22Rv1 (cell line): ENCODE measurements around the gene MYO1C.

Experiments used
- CTCF ChIP-seq: fragments of 450-650 bp; IDR thresholded peaks from 2 replicates; pipeline ENCODE4 v1.5.1; 2017; ENCODE audit warnings: mild to moderate bottlenecking
- ZFX ChIP-seq: fragments of 450-650 bp; IDR thresholded peaks from 2 replicates; pipeline ENCODE4 v1.6.1; 2017; ENCODE audit warnings: antibody characterized with exemption, borderline replicate concordance

GRCh38 chr17:1498869-1499268 lies 6.4 kb upstream of the MYO1C start:
- TF ChIP-seq CTCF: no peak
- TF ChIP-seq ZFX: no peak
